Left lung (tissue), 10 donors: ENCODE results near the gene NOCT. TPM values are rescaled to one million over a fixed set of nuclear protein-coding genes. Genes with fewer than 3 reads are reported as not detected.
A peak's percentile ranks its signal among the peaks of the same experiment; 100 is the strongest.

Experiments
- ATAC-seq: fragments of 200-7000 bp; cut with Tn5 transposase; one replicate; pipeline ENCODE4 v1.9.1; 2020; ENCODE audit warnings: moderate library complexity
- DNase-seq, 4 donors: peaks; one replicate each; pipeline ENCODE4 v3.0.0-alpha.2; 2013 to 2020
- H3K27ac ChIP-seq, 2 donors: fragments of 200-600 bp; sonication (generic) in 1 of 2; one replicate each; pipeline versions ENCODE4 v1.5.0 to v1.8.0; 2020 to 2021
- H3K27me3 ChIP-seq, 2 donors: fragments of 200-600 bp; sonication (generic) in 1 of 2; one replicate each; pipeline versions ENCODE4 v1.5.0 to v1.8.0; 2020 to 2021
- H3K36me3 ChIP-seq, 2 donors: fragments of 200-600 bp; sonication (generic) in 1 of 2; one replicate each; pipeline versions ENCODE4 v1.5.0 to v1.8.0; 2020 to 2021
- H3K4me1 ChIP-seq, 2 donors: fragments of 200-600 bp; one replicate each; pipeline ENCODE4 v1.8.0; 2021
- H3K4me3 ChIP-seq, 2 donors: fragments of 200-600 bp; sonication (generic) in 1 of 2; one replicate each; pipeline versions ENCODE4 v1.5.0 to v1.8.0; 2020 to 2021; ENCODE audit warnings: mild to moderate bottlenecking in 1 of 2
- H3K9me3 ChIP-seq, 2 donors: fragments of 200-600 bp; sonication (generic) in 1 of 2; one replicate each; pipeline versions ENCODE4 v1.5.0 to v1.8.0; 2020 to 2021
- CTCF ChIP-seq, 2 donors: fragments of 200-600 bp; sonication (generic) in 1 of 2; IDR thresholded peaks; one replicate each; pipeline versions ENCODE4 v1.5.0 to v1.8.0; 2021; ENCODE audit warnings: antibody characterized with exemption in 2 of 2
- intact Hi-C, 2 donors: fragments of 100-400 bp; cut with DNase I; formaldehyde crosslinking; loops; one replicate each; pipeline versions ENCODE4 v1.11.2 to v1.14.2; 2022
- polyA plus RNA-seq, 6 donors: library from polyadenylated mRNA; unstranded; fragments of 120-200 nt; gene quantifications; one replicate each; pipeline ENCODE4 v1.2.1, GENCODE V29; 2013; ENCODE audit not compliant: insufficient read length in 6 of 6
- total RNA-seq, 2 donors: library from RNA; stranded (reverse); fragmentation: NEBNext Ultra II Directional; extraction: Animal tissue kit (Norgen Biotek cat#: 25700); gene quantifications; one replicate each; pipeline ENCODE4 v1.2.1, GENCODE V29; 2021
- donor health status: DM: no; HTN: yes; CAD: no.
- donor health status: DM: no; HTN: no; CAD: no.

NOCT gene
- total and polyA plus RNA-seq, 8 donors = 2.7 to 11.9 (median 3.5) TPM

- Histone ChIP-seq H3K27me3 (no peaks in the 10 kb centered on the region), H3K4me1 (peaks cover 7 to 12% of the 10 kb centered on the region in 2 donors), H3K4me3 (no peak overlapping the region), H3K36me3 (no peaks in the 10 kb centered on the region), H3K9me3 (no peaks in the 10 kb centered on the region), H3K27ac (no peak overlapping the region)
- TF ChIP-seq CTCF (IDR thresholded peaks at IDR 0.05) = no peak
- intact Hi-C loops = no loop called here
- ATAC-seq = no peak
- no peak for DNase-seq
Observed at GRCh38 chr4:139009702-139010101, 5.9 kb upstream of the NOCT start.

GRCh38 chr4:139011225-139011950, 4.2 kb upstream of the NOCT start:
- Histone ChIP-seq H3K4me3 (no peak overlapping the region), H3K9me3 (no peaks in the 10 kb centered on the region), H3K27me3 (no peaks in the 10 kb centered on the region), H3K36me3 (no peaks in the 10 kb centered on the region), H3K27ac (no peak overlapping the region), H3K4me1 (peaks cover 11 to 23% of the 10 kb centered on the region in 2 donors)
- ATAC-seq = no peak
- intact Hi-C loops = no loop called here
- DNase-seq = no peak
- TF ChIP-seq CTCF (IDR thresholded peaks at IDR 0.05) = no peak

GRCh38 chr4:139014371-139015268, 961 bp upstream of the NOCT start:
- peak; percentile 46 for ATAC-seq
- Histone ChIP-seq H3K27me3 (no peaks in the 10 kb centered on the region), H3K36me3 (no peaks in the 10 kb centered on the region), H3K27ac (peak overlapping the region; percentile 90 to 91), H3K4me1 (peaks cover 11 to 55% of the 10 kb centered on the region in 2 donors), H3K9me3 (no peaks in the 10 kb centered on the region), H3K4me3 (peak overlapping the region; percentile 66 to 71)
- TF ChIP-seq CTCF (IDR thresholded peaks at IDR 0.05) = no peak
- intact Hi-C loops = no loop called here
- peak in 1 of 4 donors; percentile 30 for DNase-seq

GRCh38 chr4:139015948-139016471, 429 bp downstream of the NOCT start:
- no peaks in the 10 kb centered on the region for H3K9me3 ChIP-seq
- ATAC-seq (peak; percentile 17), DNase-seq (peak; percentile 31 to 90 (median 50))
- no peaks in the 10 kb centered on the region for H3K36me3 ChIP-seq
- no peaks in the 10 kb centered on the region for H3K27me3 ChIP-seq
- H3K4me1 ChIP-seq = peaks cover 11 to 69% of the 10 kb centered on the region in 2 donors
- intact Hi-C loops = no loop called here
- peak overlapping the region; percentile 90 to 91 for H3K27ac ChIP-seq
- no peak for TF ChIP-seq CTCF (IDR thresholded peaks at IDR 0.05)
- H3K4me3 ChIP-seq = peak overlapping the region; percentile 66 to 71

- Histone ChIP-seq H3K4me3 (peak overlapping the region in 1 of 2 donors; percentile 66), H3K36me3 (no peaks in the 10 kb centered on the region), H3K9me3 (no peaks in the 10 kb centered on the region), H3K4me1 (peaks cover 11 to 76% of the 10 kb centered on the region in 2 donors), H3K27me3 (no peaks in the 10 kb centered on the region), H3K27ac (peak overlapping the region in 1 of 2 donors; percentile 15)
- DNase-seq (no peak), ATAC-seq (no peak)
- intact Hi-C loops = no loop called here
- TF ChIP-seq CTCF (IDR thresholded peaks at IDR 0.05) = no peak
Observed at GRCh38 chr4:139017861-139018260, 2.3 kb downstream of the NOCT start.
